GM20000 (cell line): ENCODE data around the gene ZNF248.

Source experiments
- DNase-seq: peaks from one replicate; pipeline ENCODE4 v3.0.0; 2012; ENCODE audit warnings: low spot score
- CTCF ChIP-seq: IDR thresholded peaks from 2 replicates; pipeline ENCODE4 v1.5.1; 2012; ENCODE audit warnings: mild to moderate bottlenecking, control low read depth; ENCODE audit errors: extremely low read depth, missing control alignments

The ZNF248 gene

GRCh38 chr10:37857287-37858211 lies at the start of gene ZNF248:
Gene ZNF248, minus strand, starts transcription at chr10:37857610. Its CDS starts 1,300 bp downstream, at chr10:37856310.
- TF ChIP-seq CTCF, result no peak

GRCh38 chr10:37906382-37906781 lies 49.0 kb upstream of the ZNF248 start:
- no peak for TF ChIP-seq CTCF
- DNase-seq, result no peak

More at GRCh38 chr10:37857287-37858211, at the start of gene ZNF248:
- peak; percentile 92 for DNase-seq

GRCh38 chr10:37896436-37896835 lies 39.0 kb upstream of the ZNF248 start:
- DNase-seq, result no peak
- TF ChIP-seq CTCF, result no peak

- TF ChIP-seq CTCF, result no peak
- DNase-seq, result no peak
These were observed 38.3 kb upstream of the ZNF248 start for GRCh38 chr10:37895674-37896073.

- TF ChIP-seq CTCF, result no peak
- DNase-seq, result no peak
These were observed 28.4 kb upstream of the ZNF248 start for GRCh38 chr10:37885850-37886249.

GRCh38 chr10:37872955-37873354 lies 15.5 kb upstream of the ZNF248 start:
- no peak for TF ChIP-seq CTCF
- DNase-seq, result no peak

GRCh38 chr10:37872283-37872682 lies 14.9 kb upstream of the ZNF248 start:
- no peak for DNase-seq

More at GRCh38 chr10:37872283-37872682, 14.9 kb upstream of the ZNF248 start:
- TF ChIP-seq CTCF, result no peak
